ENCODE results near the gene CPN2. TPM values are rescaled to one million over a fixed set of nuclear protein-coding genes. Genes with fewer than 3 reads are reported as not detected.

Gene CPN2
- total and polyA plus RNA-seq, 2 of the 13 experiments (the other 11 are each of a cell fraction or from before 2014, with no cell fraction given): 26.7 to 27.7 TPM

GRCh38 chr3:194355379-194355778 lies 4.3 kb upstream of the CPN2 start (continued):
- no peak for TF ChIP-seq ZGPAT (CRISPR knock-in tag; IDR thresholded peaks at IDR 0.05)
- no peak for TF ChIP-seq HNF4G (IDR thresholded peaks at IDR 0.05; ENCODE audit: borderline replicate concordance, low read depth, low read length)
- no peak for TF ChIP-seq HNF4G (CRISPR knock-in tag; IDR thresholded peaks at IDR 0.05; ENCODE audit: borderline replicate concordance, low read depth)
- TF ChIP-seq ZBTB43 (CRISPR knock-in tag; conservative IDR thresholded peaks at IDR 0.05): no peak
- no peak for TF ChIP-seq SNAPC4 (CRISPR knock-in tag; IDR thresholded peaks at IDR 0.05)
- no peak for TF ChIP-seq ZEB1 (IDR thresholded peaks at IDR 0.05; ENCODE audit: insufficient replicate concordance, low read depth)
- no peak for TF ChIP-seq SALL2 (CRISPR knock-in tag; IDR thresholded peaks at IDR 0.05)
- no peak for TF ChIP-seq ZNF781 (CRISPR knock-in tag; IDR thresholded peaks at IDR 0.05; ENCODE audit: borderline replicate concordance, not compliant biosample characterization)
- no peak for TF ChIP-seq TEAD3 (CRISPR knock-in tag; optimal IDR thresholded peaks at IDR 0.05; ENCODE audit: borderline replicate concordance)
